Right hindlimb (tissue), 1 donor: ENCODE results near the gene TMUB1.

ENCODE experiments used
- DNase-seq: peaks from one replicate; pipeline ENCODE4 v3.0.0-alpha.2; 2018

TMUB1 gene

DNA sequence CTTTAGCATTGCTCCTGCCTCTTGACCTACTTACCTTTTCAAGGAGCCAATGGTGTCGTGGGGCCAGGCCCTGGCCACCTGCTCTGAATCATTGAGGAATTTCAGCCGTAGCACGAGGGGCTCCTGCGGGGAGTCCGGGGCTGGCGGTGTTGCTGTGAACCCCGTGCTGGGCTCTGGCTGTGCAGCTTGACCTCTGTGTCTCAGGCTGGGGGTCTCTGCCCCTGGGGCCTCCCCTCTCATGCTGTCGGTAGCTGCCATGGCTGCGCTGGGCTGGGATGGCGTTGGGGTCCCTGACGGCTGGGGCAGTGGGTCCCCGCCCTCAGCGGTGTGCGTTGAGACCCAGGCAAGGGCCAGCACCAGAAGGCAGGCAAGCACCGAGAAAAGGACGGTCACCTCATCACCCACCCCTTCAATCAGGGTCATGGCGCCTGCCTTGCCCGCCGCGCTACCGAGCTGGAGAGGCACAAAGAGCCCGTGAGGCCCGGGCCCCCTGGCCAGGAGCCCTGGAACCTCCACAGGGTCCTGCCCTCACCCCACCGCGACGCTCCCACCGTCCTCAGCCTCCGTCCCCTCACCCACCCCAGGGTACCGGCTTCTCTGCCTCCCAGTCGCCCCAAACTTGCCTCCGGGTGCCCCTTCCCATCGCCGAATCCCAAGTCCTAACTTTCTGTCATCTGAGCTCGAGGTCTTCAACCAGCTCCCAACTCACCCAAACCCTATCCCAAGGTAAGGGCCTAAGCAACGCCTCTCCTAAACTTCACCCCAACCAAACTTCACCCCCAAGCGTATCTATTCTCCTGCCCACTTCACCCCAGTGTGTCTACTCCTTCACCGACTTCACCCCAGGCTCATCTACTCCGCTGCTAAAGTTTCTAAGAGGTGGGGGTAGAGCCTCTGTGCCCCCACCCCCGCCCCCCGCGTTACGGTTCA, 887 bp downstream of the TMUB1 start:
- DNase-seq, result no peak

DNA sequence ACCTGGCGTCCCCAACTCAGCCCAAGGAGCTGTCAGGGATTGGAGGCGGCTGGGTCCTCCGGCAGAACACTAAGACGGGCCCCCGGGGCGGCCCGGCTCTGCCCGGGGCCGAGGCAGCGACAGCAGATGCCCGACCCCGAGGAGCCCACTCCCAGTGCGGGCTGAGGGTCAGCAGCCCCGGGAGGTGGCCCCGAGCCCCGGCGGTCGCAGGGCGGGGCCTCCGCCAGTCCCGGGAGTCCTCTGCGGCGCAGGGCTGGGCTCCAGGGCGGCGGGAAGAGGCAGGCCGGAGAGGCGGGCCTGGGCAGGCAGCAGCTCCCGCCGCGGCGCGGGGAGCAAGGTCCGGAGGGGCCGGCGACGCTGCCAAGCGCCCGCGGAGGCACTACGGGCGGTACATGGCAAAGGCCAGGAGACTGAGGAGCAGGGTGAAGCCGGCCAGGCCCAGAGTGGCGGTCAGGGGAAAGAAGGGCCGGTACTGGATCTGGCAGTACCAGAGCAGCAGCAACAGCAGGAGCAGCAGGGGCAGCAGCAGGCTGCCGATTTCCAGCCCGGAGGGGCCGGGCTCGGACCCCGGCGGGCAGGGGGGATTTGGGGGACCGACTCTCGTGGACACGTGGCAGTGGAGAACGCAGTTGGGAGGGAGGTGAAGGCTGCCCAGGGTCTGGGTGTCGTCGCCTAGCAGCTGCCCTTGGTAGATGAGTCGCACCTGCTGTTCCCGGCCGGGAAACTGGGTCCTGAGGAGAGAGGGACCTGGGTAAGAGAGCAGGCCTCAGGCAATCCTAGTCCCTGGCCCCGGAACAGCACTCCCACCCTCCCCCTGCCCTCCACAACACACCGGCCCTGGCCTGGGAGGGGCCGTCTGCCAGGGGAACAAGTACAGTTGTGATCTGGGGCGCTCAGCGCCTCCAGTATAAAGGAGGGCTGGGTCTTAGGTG, 1.9 kb downstream of the TMUB1 start:
- DNase-seq, result peak; percentile 61

DNA sequence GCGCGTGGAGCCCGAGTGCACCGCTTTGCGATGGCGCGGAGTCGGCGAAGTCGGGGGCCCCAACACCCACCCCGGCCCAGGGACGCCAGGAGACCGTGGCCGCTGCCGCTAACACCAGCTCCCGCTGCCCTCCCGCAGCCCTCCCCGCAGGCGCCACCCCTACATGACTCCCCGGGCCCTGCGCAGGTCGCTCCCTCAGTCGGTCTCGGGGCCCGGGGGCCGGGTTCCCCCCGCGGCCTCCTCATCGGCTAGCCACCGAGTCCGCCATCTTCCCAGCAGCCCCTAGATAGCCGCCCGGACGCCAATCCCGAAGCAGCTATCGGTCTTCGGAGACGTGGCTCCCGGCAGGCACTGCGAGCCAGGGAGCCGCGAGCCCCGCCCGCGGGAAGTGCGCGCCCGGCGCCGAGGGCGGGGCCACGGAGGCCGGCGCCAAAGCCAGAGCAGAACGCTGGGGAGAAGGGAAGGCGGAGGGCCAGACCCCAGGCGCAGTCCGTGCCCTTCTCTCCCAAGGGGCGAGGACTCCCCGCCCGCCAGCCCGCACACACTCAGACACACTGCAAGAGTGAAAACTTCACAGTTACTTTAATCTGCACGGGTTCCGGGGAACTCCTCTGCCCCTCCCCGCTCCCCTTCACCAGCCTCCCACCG, 2.6 kb downstream of the TMUB1 start, which contains the start of gene FASTK:
Gene FASTK, minus strand, starts transcription at position 288 of the 648 bp plus-strand sequence. Its CDS starts 43 bp downstream, at position 245.
- peak; percentile 94 for DNase-seq

DNA sequence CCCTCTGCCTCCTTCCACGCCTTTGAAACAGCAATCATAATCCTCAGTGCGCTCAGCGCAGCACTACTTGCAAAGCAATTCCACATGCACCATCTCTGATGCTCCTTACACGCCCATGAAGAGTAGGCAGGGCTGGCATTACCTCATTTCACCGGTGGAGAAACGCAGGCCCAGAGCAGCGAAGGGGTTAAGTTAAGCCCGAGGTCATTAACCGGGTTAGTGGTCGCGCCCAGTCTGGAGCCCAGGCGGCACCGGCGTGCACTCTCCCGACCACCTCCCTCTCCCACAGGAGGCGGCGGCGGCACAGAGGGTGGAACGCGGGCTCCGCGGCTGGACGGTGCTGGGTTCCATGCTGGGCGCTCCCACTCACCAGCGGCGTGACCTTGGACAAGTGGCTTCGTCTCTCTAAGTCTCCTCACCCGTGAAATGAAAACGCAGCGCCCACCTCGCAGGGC, 3.2 kb downstream of the TMUB1 start:
- DNase-seq, result no peak

DNA sequence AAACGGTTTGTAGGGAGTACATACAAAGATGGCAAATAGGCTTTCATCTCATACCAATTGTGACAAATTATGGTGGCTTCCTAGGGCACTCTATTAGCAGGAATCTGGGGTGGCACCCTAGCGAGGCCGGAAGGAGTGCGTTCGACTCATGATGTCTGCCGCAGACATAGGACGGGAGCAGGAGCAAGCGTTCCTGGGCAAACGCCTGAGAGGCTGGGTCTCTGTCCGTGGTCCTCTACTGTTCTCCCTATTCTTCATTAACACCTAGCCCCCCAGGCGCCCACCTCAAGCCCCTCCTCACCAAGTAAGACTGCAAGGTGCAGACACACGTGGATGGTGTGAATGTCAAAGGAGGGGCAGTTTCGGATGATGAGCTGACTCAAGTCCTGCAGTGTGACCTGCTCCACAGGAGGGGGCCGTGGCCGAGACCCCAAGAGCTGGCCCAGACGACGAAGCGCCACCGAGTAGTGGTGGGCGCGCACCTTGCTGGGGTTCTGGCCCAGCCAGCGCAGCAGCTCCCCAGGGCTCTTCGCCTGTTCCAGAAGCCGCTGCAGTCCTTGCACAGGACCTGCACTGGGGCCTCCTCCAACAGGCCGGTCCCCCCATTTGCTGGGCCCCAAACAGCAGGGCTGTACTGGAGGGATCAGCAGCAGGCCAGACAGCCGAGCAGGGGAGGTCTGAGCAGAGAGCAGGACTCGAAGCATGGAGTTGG, 3.9 kb downstream of the TMUB1 start:
- DNase-seq, result no peak

DNA sequence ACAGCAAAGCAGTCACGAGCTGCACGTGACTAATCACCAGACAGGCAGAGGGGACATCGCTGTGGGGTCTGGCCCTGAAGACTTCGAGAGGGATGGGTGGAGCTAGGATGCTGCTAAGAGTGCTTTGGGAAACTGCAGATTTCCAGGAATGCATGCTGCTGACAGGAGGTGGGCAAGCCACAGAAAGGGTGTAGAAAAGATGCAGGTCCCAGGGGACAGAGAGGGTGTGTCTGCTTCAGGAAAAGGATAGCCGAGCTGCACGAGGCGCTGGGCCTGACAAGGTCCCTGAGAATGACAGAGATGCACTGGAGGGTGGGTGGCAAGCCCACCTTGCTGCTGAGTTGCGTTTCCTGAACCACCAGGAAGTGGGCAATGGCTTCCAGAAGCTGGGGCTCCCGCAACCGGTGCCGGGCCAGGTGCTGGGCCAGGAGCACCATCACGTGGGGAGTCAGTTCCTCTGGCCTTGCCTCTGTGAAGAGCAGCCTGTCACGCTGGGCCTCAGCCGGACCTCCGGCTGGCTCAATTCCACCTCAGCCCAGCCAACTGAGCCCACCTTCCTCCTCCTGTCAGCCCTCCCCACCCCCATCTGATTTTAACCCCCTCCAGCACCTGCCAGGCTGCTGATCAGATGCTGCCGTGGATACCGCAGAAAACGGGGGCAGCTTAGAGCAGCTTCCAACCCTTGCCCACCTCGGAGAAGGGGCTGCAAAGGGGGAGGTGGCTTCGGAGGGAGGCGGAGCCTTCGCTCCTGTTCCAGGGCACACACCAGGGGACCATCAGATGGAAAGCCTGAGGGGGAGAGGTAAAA, 4.9 kb downstream of the TMUB1 start:
- DNase-seq, result no peak

DNA sequence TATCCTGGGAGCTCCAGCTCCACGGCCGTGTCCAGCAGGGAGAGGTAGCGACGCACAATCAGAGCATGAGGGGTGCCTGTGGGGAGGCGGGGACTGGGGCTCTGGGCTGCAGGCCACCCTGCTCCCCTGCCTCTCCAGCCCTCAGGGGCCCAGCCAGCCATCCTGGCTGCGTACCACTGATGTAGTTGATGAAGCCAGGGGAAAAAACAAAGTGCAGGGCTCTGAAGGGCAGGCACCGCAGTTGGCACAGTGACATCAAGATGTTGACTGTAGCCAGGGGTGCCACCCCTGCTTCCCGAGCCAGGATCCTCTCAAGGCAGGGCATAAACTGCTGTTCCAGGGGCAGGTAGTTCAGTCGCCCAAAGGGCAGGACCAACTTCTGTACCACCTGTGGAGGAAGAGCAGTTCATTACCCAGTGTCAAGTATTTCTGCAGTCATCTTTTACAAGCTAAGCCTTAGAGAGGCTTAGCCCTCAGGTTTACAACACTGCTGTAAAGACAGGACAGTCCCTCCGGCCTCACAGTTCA, 5.5 kb downstream of the TMUB1 start:
- DNase-seq, result no peak

DNA sequence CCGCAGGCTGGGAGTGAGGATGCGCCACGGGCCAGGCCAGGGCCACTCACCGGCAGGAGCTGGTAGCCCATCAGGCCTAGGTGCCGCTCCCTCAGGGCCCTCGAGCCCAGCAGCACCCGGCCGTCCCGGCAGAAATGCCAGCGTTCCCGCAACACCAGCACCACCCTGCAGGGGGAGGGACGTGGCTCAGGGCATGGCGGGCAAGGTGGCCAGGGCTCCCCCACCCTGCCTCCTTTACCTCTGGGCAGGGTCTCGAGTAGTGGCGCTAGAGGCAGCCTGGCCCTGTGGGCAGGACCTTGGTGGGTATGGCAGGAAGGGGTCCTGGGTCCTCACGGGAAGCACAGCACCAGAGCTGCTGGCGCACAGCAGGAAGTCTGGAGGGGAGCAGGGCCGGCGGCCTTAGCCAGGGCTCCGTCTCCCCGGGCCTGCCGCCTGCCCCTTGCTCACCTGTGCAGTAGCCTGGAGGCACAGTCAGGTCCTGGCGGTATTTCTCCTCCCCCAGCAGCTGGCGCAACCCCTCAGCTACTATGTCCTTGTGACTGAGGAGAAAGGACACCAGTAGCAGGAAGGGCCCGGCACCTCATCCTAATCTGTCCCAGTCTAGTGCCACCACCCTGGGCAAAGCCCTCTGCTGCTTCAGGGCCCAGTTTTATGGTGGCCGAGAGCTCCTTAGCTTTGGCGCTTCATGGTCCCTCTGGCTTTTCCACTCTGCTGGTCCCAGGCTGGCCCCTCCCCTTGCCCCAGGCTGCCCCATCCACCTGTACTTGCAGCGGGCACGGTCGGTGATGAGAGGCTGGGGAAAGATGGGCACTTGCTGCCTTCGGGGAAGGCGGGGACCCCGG, 6.2 kb downstream of the TMUB1 start:
- no peak for DNase-seq

DNA sequence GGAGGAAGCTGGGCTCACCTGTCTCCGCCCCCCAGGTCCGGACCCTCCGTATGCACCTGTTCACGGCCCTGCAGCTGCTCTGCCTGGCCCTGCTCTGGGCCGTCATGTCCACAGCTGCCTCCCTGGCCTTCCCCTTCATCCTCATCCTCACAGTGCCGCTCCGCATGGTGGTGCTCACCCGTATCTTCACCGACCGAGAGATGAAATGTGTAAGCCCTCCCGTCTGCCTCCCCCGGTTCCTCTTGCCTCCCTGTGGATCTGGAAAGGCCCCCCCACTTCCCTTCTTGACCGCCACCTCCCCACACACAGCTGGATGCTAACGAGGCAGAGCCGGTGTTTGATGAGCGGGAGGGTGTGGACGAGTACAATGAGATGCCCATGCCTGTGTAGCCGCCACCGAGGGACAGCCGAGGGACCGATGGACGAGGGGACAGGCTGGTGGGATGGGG, 7.3 kb downstream of the TMUB1 start:
- no peak for DNase-seq

DNA sequence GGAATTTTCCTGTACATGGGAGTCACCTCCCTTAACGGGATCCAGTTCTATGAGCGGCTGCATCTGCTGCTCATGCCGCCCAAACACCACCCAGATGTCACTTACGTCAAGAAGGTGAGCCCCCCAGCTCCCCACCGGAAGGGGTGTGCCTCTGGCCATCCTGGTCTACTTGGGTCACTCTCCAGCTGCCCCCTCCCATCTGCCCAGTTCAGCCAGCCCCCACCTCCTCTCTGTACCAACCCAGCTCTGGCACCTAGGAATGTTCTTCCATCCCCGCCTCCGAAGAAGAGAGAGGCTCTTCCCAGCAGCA, 7.7 kb downstream of the TMUB1 start:
- no peak for DNase-seq

DNA sequence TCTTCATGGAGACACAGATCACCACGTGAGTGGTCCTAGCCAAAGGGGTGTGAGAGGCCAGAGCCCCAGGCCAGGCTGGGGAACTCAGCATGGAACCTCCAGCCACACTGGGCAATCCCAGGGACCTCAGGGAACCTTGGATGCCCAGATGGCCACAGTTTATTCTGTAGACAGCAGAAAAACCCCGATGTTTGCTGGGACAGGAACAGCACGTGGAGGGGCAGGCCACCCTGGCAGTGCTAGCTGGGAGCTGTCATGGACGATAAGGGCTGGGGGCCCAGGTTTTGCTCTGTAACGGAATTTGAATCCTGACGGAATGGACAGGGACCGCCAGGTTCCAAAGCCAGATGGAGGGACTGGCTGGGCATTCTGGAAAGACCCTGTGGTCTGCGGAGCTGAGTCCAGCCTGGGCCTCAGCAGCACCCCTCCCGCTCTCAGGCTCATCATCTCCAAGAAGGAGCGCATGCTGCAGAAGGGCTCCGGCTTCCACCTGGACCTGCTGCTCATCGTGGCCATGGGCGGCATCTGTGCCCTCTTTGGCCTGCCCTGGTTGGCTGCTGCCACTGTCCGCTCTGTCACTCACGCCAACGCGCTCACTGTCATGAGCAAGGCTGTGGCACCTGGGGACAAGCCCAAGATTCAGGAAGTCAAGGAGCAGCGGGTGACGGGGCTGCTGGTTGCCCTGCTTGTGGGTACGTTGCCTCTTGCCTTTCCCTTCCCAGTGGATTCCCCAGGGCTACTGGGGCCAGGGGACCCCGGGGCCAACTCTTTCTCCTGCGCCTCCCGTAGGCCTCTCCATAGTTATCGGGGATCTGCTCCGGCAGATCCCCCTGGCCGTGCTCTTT, 8.3 kb downstream of the TMUB1 start:
- DNase-seq, result no peak

DNA sequence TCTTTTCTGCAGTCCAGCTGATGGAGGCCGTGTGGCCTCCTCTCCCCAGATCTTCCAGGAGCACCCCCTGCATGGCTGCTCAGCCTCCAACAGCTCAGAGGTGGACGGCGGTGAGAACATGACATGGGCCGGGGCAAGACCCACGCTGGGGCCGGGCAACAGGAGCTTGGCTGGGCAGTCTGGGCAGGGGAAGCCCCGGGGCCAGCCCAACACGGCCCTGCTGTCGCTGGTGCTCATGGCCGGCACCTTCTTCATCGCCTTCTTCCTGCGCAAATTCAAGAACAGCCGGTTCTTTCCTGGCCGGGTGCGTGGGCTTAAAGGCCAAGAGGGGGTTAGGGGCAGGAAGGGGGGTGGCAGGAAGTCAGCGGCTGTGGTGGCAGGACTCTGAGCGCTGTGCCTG, 9.3 kb downstream of the TMUB1 start:
- no peak for DNase-seq

DNA sequence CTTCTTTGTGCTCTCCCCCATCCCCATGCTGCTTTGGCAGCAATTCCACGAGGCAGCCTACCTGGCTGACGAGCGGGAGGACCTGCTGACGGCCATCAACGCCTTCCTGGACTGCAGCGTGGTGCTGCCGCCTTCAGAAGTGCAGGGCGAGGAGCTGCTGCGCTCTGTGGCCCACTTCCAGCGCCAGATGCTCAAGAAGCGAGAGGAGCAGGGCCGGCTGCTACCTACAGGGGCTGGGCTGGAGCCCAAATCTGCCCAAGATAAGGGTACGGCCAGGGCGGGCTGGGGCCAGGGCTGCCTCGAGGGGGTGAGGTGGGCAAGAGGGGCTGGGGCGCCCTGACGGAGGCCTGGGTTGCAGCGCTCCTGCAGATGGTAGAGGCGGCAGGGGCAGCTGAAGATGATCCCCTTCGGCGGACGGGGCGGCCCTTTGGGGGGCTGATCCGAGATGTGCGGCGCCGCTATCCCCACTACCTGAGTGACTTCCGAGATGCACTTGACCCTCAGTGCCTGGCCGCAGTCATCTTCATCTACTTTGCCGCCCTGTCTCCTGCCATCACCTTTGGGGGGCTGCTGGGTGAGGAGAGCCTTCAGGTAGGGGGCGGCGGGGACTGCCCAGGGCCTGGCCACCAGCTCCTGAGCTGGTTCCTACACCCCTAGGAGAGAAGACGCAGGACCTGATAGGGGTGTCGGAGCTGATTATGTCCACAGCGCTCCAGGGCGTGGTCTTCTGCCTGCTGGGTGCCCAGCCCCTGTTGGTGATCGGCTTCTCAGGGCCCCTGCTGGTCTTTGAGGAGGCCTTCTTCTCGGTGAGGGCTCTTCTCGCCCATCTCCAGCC, 12.0 kb downstream of the TMUB1 start:
- DNase-seq, result no peak

DNA sequence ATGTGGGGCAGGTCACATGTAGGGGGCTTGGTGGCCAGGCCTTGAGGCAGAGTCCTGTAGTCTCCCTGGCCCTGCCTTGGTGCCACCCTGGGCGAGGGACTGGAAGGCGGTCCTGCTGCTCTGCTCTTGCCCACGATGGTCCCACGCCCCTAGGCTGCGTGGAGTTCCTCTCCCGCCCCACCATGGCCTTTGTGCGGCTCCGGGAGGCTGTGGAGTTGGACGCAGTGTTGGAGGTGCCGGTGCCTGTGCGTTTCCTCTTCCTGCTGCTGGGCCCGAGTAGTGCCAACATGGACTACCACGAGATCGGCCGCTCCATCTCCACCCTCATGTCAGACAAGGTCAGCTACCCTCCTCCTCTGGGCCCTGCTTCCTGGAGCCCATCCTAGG, 12.7 kb downstream of the TMUB1 start:
- no peak for DNase-seq

DNA sequence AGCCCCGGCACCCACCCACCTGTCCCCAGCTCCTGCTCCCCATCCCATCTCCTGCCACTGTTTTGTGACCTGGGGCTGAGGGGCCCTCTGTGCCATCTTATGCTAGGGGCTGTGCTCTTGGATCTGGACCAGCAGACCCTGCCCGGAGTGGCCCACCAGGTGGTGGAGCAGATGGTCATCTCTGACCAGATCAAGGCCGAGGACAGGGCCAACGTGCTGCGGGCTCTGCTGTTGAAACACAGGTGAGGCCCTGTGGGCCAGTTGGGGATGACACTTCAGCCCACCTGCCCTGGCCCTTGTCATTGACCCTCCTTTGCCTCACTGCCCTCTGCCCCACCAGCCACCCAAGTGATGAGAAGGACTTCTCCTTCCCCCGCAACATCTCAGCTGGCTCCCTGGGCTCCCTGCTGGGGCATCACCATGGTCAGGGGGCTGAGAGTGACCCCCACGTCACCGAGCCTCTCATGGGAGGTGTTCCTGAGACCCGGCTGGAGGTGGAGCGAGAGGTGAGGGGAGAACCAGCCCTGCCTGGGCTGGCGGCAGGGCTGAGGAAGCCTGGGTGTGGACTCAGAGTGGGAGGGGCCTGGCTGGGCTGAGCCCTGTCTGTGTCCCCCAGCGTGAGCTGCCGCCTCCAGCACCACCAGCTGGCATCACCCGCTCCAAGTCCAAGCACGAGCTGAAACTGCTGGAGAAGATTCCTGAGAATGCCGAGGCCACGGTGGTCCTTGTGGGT, 13.3 kb downstream of the TMUB1 start:
- DNase-seq, result no peak

DNA sequence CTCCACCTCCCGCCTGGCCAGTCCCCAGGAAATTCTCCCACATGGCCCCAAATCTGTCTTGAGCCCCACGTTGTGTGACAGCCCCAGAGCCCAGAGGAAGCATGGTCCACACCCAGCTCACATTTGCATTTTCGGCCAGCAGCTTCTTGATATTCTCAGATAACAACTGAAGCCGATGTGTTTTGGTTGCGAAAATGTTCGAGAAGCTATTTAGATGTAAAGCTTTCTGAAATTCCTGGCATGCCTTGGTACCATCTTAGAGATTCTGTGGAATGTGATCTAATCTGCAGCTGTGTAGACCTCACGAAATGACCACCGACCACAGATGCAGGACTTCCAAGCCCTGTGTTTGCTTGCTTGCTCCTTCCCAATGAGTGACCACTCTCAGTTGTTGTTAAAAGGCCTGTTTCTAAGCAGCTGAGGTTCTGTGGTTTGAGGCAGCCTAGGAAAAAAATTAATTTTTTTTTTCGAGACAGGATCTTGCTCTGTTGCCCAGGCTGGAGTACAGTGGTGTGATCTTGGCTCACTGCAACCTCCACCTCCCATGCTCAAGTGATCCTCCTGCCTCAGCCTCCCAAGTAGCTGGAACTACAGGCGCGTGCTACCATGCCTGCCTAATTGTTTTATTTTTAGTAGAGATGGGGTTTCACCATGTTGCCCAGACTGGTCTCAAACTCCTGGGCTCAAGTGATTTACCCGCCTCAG, 15.1 kb downstream of the TMUB1 start:
- no peak for DNase-seq
